Stimulated activated CD4-positive, alpha-beta T cell treated with anti-CD3 and anti-CD28 coated beads, Interleukin-4, amount 100 ng/mL, for 4 hours (primary cell): ENCODE data around the gene LRBA.

Experiments
- DNase-seq, 2 experiments: peaks; one replicate each; pipeline ENCODE4 v3.0.0-alpha.2; 2020

The LRBA gene

GRCh38 chr4:150310159-150310895 lies 704.8 kb downstream of the LRBA start:
- no peak for DNase-seq

GRCh38 chr4:150308824-150309472 lies 706.1 kb downstream of the LRBA start:
- DNase-seq = no peak

GRCh38 chr4:150306719-150307118 lies 708.4 kb downstream of the LRBA start:
- no peak for DNase-seq

- DNase-seq = no peak
Measured at GRCh38 chr4:150305995-150306394, 709.1 kb downstream of the LRBA start.

- peak; percentile 5 to 59 for DNase-seq
Measured at GRCh38 chr4:150302553-150302952, 712.5 kb downstream of the LRBA start.

GRCh38 chr4:150299816-150300215 lies 715.3 kb downstream of the LRBA start:
- DNase-seq = no peak

GRCh38 chr4:150297861-150298474 lies 717.1 kb downstream of the LRBA start:
- DNase-seq = peak; percentile 7 to 14

- no peak for DNase-seq
Measured at GRCh38 chr4:150289881-150290280, 725.2 kb downstream of the LRBA start.

- DNase-seq = no peak
Measured at GRCh38 chr4:150289198-150289597, 725.9 kb downstream of the LRBA start.

- DNase-seq = no peak
Measured at GRCh38 chr4:150286656-150287055, 728.4 kb downstream of the LRBA start.

GRCh38 chr4:150283689-150284088 lies 731.4 kb downstream of the LRBA start:
- DNase-seq = no peak

- DNase-seq = no peak
Measured at GRCh38 chr4:150280975-150281374, 734.1 kb downstream of the LRBA start.

GRCh38 chr4:150280081-150280895 lies 734.8 kb downstream of the LRBA start:
- DNase-seq = no peak

- no peak for DNase-seq
Measured at GRCh38 chr4:150278206-150278605, 736.9 kb downstream of the LRBA start.

- DNase-seq = no peak
Measured at GRCh38 chr4:150268444-150268843, 746.6 kb downstream of the LRBA start.

GRCh38 chr4:150265806-150266205 lies 749.3 kb downstream of the LRBA start:
- no peak for DNase-seq

- no peak for DNase-seq
Measured at GRCh38 chr4:150264595-150265161, 750.4 kb downstream of the LRBA start.

GRCh38 chr4:150262611-150263010 lies 752.5 kb downstream of the LRBA start:
- no peak for DNase-seq

GRCh38 chr4:150261571-150261970 lies 753.5 kb downstream of the LRBA start:
- no peak for DNase-seq

GRCh38 chr4:150259861-150260567 lies 755.1 kb downstream of the LRBA start:
- no peak for DNase-seq

GRCh38 chr4:150258569-150258968 lies 756.5 kb downstream of the LRBA start:
- no peak for DNase-seq
